HG03108 (cell line): ENCODE data around the gene HK2.
"Not testable (repeated sequence)": the region's sequence is repeated elsewhere in the genome, so short reads cannot be mapped to it uniquely, and the experiment has no call there.

ENCODE experiments used
- ATAC-seq: cut with Tn5 transposase; IDR thresholded peaks from one replicate; pipeline ENCODE4 v1.9.1; 2021; ENCODE audit warnings: moderate library complexity; ENCODE audit not compliant: unreplicated experiment

The HK2 gene

DNA sequence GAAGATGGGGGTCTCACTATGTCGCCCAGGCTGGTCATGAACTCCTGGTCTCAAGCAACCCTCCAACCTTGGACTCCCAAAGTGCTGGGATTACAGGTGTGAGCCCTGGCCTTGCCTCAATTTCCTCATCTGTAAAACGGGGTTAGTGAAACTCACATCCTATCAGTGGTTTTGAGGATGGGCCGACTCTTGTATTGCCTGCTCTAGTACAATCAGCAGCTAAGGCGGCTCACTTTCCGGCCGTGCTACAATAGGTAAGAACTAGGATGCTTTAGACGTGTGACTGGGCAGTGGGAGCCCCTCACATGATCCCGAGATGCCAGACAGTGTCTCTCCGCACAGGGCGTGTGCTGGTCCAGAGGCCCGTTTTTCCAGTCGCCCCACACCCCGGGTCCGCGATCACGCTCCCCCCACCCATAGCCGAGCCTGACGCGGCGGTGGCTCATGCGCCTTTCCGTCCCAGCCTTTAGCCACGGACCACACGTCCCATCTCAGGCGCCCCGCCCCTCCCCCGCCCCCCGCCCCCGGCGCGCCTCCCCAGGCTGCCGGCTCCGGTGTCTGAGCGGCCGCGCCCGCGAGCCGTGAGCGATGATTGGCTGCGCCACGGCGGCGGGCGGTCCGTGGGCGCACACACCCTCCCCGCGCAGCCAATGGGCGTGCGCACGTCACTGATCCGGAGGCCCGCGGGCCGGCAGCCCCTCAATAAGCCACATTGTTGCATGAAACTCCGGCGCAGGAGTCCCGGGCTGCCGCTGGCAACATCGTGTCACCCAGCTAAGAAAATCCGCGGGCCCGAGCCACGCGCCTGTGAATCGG is at the start of gene HK2:
Gene HK2 (plus strand): TSS at position 710 of the 816 bp plus-strand sequence. CDS start 454 bp downstream, outside the sequence.
- peak; percentile 75 for ATAC-seq

DNA sequence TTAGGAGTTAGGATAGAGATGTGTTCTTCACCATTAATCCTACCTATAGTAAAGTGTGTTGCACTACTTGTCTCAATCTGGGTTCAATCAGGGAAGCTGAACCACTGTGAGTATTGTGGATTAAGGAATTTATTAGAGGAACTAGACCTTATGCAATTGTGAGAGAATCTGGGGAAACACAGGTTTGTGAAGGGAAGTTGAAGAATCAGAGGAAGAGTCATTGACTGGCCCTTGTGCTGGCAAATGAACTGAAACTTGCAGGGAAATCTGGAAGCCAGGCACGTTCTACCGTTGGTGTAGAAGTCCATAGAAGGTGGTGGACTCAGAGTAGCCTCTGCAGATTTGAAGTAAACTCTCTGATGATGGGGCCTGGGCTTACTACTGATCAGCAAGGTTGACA is 44.7 kb upstream of the HK2 start:
- no peak for ATAC-seq

DNA sequence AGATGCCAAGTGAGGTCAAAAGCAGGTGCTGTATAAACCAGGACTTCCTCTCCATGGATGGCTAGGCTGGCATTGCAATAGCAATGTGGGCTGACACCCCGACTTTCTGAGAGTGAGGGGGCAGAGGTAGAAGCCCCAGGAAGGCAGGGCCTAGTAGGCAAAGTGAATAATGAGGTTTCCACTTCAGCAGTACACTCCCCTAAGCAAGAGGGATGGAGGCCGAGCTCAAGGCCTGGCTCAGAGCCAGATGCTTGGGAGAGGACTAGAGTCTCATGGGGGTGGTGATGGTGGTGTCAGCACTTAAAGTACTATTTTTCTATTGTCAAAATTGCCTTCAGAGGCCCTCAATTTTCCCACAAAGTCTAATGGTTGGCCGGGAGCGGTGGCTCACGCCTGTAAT is 41.6 kb upstream of the HK2 start:
- ATAC-seq: no peak

DNA sequence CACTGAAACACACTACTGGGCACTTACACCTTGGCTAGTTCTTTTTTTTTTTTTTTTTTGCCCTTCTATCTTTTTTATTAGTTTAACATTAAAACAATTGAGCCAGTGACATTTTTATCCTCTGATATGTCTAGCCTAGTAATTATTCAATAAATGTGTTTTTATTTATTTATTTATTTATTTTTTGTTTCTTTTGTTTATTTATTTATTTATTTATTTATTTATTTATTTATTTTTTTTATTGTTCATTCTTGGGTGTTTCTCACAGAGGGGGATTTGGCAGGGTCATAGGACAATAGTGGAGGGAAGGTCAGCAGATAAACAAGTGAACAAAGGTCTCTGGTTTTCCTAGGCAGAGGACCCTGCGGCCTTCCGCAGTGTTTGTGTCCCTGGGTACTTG is 39.0 kb upstream of the HK2 start:
- ATAC-seq: not testable (repeated sequence)

DNA sequence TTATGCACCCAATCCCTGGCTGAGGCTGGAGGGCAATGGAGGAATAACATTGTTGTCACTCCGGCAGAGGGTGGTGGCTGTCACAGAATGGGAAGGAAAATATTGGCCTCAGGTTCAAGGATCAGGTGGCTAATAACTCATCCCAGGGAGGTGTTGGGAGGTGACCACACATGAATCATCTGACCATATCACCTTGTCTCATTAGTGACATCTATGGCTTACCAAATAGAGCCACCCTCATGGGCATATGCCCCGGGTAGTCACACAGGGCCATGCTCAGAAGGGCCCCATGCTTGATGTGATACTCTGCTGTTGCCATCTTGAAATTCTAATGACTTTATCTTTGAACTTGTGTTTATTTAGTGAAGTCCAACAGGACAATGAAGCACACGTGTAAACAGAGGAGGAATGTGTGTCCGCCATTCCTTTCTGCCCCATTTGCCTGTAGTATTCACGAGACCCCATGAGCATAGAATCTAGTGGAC is 27.5 kb upstream of the HK2 start:
- no peak for ATAC-seq

DNA sequence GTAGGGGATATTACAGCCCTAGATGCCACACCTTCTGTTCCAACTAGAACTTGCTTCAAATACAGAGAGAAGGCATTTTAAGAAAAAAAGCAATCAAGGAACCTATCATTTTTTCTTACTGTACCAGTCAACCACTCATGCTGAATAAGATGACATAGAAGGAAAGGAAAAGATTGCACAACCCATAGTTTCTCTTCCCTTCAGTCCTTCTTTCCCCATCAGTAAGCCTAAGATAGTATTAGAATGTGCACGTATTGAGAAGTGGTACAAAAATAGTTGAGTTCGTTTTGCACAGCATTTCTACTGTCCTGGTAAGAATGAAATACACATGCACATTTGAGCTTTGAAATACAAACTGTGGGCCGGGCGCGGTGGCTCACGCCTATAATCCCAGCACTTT is 27.0 kb upstream of the HK2 start:
- ATAC-seq: no peak

DNA sequence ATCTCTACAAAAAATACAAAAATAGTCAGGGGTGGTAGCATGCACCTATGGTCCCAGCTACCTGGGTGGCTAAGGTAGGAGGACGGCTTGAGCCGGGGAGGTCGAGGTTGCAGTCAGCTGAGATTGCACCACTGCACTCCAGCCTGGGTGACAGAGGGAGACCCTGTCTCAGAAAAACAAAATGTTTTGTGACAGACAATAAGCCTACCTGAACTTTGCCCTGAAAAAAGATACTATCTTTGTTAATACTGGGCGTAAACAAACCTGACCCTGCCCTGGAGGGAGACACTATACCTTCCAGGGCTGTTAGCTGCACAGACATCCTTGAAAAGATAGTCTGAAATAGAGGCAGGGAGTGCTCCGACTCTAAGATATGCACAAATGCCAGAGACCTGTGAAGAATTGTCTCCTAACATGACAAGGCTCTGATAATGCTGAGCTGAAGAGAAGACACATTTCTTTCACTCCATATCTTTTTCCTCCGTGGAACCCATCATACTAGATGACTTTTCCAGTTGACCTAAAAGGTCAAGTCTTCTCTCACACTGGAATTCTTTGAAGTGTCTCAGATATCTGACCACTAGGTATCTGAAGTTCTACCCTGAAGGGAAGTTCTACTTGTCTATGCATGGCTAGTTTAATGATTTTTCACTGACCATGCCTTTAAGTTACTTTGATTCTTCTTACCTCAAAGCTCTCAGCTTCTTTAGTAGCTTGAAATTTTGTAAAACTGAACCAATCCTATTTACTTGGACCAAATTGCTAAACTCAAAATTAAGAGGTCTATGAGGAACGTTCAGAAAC is 20.9 kb upstream of the HK2 start:
- no peak for ATAC-seq

DNA sequence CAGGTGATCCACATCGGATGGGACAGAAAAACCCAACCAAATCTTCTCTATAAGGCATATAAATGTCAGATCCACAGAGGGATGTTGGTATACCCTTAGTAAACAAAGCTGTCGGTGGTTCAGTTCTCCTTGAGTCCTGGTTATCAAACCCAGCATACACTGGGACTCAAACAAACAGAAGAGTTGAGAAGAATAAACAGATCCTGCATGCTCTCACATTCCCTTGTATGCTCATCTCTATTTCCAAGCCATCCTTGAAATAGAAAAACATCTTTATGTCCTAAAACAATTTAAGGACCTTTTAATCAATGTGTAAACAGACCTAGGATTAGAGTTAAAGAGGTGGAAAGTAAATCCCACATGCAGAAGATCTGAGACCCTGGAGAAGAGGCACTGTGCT is 19.8 kb upstream of the HK2 start:
- ATAC-seq: no peak

DNA sequence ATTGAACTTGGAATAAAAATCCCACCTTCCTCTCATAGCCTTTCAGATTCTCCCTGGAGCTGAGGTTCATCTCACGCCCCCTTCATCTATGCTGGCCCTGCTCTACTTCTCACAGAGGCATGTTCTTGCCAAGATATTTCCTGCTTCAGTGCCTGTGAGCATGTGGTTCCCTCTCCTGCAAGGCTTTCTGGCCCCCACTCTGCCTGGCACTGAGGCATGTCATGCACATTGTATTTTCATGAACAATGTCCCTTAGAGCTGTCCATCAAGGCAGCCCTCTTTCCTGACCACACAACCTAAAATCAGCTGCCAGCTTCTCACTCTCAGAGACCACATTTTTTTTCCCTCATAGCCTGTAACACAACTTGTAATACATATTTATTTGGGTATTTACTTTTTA is 18.0 kb upstream of the HK2 start:
- ATAC-seq: no peak

DNA sequence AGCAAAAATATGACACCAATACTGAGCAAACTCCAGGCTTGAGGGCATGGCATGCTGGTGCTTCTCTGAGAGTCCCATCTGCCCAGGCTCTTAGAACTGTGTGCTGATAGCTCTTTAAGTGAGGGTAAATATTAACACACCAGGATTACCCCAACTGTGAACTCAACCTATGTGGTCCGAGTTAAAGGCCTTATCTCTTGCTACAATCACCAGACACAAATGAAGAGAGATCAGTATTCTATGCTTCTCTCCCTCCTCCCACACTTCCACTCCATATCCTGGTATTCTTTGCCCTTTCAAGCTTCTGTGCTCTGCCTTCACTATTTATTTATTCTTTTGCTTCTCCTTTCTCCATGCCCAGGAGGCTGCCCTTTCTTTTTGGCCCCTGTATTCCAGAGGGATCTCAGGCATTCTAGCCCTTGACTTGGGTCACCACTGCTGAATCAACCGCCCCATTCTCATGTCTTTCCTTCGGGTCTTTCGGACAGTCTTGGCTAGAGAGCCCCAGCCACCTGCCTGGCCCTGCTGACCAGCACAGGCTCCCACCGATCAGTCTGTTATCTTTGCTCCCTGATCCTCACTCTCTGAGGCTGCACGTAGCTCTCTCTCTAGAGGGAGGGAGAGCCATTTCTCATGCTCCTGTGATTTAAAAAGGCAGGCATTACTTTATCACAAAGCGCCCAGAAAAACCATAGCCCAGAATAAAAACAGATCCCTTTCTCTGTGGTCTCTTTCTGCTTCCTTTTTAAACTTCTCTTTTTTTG is 17.2 kb upstream of the HK2 start:
- no peak for ATAC-seq

DNA sequence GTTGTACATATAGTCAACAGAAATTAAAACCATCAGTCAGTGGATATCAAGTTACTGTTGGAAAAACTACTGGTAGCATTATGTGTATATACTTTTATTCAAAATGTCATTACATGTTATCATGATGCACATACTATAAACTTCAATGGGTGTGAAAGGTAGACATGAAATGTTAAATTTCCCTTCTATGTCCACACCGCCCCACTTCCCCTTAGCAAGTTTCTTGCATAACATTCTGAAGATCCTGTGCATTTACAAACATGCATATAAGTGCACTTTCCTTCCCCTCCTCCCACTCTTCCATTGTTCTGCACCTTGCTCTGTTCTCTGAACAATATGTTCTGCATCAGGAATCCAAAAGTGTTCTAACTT is 16.6 kb upstream of the HK2 start:
- ATAC-seq: no peak

DNA sequence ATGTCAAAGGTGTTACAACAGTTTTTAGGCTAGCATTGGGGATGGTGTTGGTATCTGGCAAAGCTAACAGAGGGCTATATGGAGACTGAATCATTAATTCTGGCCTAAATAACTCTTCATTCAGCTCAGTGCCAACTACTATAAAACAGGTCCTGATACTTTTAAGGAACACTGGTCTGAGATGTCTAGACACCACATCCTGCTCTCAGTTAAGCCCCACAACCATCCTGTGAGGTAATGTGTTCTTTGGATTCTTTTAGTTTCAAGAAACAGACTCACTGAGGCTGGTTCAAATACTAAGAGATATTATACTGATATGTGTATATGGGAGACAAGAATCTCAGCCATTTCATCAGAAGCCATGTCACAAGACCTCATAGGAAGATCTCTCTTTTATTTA is 14.2 kb upstream of the HK2 start:
- no peak for ATAC-seq

DNA sequence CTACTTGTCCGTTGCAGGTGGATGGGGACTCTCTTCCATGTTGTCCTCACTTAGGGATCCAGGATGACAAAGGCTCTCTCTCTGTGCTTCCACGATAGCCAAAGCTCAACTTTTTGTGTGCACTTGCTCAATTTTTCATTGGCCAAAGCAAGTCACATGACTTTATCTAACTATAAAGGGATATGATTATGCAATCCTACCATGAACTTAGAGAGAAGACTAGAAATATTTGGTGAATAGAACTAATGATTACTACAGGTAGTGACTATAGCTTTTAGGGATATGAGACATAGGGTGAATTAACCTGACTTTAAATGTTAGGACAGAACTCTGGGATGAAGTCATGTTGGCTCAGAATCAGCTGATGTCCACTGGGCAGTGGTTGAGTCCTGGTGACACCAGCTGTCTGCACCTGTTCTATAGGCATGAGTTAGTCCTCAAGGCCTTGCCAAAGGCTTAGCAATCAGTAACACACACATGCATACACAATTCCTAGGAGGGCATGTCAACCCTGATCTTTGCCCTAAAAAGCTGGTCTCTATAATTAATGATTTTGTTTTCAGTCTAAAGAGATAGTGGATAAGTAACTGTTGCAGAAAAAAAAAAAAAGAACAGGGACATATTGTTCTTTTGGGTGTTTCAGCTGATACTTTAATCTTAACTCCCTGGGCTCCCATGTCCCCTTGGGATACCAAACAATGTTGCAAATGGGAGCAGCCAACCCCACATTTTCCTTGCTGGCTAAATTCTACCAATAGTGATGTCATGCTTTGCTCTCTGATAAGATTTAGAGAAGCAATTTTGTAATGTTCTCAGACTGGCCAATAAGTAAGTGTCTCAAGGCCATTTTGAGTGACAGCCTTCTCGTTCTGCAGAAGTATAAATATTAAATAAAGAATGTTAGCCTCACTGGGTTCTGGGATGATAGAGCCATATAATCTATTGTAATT is 12.5 kb upstream of the HK2 start:
- ATAC-seq: no peak

DNA sequence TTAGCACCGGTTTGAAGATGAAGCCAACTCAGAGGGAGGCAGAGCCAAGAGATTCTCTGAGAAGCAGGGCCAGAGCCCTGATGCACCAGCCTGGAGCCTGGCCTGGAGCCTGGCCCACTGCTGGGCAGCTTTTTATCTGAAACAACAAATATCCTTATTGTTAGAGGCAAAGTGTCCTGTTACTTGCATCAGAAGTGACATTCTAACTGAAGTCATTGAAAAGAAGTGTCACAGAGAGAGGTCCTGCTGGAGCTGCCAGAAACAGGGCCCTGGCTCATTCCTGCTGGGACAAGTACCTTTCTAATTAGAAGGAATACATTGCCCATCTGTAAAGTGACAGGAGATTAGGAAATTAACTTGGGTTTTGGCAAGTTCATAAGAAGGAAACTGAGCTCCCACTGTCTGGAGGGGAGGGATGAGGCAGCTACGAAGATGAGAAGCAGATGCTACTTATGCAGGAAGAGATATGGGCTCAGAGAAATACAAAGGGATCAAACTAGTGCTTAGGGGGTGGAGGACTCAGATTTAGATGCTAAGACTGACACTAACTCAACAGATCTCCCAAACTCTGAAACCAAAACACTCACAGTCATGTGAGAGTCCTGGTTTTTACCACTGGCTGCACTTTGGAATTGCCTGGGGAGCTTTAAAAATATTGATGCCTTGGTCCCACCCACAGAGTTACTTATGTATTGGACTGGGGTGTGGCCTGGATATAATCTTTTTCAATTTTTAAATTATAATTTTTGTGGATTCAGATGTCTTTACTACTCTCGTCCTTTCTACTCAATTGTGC is 11.0 kb upstream of the HK2 start:
- ATAC-seq: no peak

DNA sequence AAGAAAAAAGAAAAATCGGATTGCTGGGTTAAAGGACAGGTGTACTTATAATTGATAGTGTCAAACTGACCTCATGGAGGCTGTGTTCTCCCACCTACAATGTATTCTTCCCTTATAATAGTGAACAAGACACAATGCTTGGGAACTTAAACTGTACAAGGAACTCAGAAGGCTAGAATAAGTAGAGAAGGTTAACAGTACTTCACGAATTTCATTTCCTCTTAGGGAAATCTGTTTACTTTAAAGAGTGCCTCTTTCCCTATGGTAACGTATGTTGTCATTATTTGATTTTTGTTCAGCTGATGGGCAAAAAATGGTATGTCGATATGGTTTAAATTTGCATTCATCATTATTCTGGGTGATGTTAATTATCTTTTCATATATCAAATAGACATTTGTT is 9.2 kb upstream of the HK2 start:
- ATAC-seq: no peak

DNA sequence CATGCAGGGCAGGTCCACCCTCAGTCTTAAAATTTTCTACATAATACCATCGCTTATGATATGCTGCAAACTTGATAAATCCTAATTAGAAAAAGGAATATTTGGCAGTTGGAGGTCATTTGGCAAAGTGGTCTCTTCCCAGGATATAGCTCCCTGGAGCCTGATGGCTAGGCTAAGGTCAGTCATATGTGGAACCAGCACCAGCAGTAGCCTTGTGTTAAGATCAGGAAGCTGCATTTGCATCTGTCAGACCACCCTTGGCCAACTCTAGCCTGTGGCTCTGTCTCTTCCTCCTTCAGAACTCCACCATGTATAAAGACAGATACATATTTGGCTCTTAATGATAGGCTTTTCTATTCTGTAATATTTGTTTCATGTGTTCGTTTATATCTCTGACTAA is 5.4 kb upstream of the HK2 start:
- no peak for ATAC-seq

DNA sequence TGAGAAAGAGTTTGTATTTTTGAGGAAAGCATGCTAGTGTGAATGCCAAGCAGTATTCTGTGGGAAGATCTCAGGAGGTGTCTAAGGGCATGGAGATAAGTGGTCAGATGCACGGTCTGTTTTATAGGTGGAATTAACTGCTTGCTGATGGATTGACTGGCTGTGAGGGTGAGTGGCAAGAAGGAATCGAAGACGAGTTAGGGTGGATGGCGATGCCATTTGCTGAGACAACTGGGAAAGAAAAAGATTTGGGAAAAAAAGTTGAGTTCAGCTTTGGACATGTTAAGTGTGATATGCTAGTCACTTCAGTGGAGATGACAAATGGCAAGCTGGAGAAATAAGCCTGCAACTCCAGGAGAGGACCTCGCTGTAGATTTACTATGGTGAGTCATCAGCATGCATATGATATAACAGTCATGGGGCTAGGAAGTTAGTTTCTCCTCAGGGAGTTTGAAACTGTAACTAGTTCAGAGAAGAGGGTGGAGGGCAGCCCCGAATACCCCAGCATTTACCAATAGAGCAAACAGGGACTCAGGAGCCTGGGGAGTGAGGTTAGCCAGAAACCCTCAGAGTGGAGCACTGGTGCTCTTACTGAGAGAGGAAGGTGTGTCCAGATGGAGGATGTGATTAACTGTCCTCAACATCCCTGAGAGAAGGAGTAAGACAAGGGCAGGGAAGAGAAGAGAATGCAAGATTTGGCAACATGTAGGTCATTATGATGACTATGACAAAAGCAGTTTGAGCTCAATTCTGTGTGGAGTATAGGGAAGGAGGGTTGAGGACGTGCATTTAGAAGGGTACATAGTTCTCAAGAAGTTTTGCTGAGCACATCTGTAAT is 2.0 kb upstream of the HK2 start:
- no peak for ATAC-seq

DNA sequence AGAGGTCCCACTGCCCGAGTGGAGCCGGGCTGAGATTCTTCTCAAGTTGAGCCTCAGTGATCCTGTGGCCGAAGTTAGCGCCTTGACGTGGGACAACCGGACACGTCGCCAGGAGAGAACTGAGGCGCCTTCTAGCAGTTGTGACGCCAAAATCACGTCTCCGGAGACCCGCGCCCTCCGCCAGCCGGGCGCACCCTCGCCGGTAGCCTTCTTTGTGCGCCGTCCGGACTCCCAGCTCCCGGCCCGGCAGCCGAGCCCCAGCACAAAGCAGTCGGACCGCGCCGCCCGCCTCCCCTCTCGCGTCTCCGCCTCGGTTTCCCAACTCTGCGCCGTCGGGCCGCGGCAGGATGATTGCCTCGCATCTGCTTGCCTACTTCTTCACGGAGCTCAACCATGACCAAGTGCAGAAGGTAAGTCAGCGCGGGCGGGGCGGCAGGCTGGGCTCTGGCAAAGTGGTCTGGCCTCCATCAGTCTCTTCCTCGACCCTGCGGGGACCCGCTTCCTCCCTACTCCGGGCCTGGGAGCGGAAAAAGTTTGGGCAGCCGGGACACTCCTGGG is 386 bp downstream of the HK2 start:
- ATAC-seq: not testable (repeated sequence)
